Activated B cell treated with CpG ODN at 0.5 μM for 24 hours (primary cell): ENCODE results near the gene CTCFL. TPM values are rescaled to one million over a fixed set of nuclear protein-coding genes. Genes with fewer than 3 reads are reported as not detected.

ENCODE experiments used
- ATAC-seq: fragments of 200-7000 bp; cut with Tn5 transposase; one replicate; pipeline ENCODE4 v1.10.0; 2021; ENCODE audit warnings: low read depth, mild to moderate bottlenecking, moderate library complexity
- CTCF ChIA-PET: fragments of 350-600 bp; sonication (Branson Sonifier 250); formaldehyde crosslinking; loops from one replicate; lab custom pipeline; 2021; ENCODE audit warnings: antibody characterized with exemption; lab: Charles Lee
- POLR2A ChIA-PET: fragments of 350-600 bp; sonication (Branson Sonifier 250); formaldehyde crosslinking; loops from one replicate; lab custom pipeline; 2021; ENCODE audit warnings: antibody characterized with exemption; lab: Charles Lee
- DNase-seq: peaks from one replicate; pipeline ENCODE4 v3.0.0; 2022
- H3K27ac Mint-ChIP-seq: one replicate; pipeline ENCODE4 v1.8.0; 2020; ENCODE audit warnings: mixed read lengths
- H3K27me3 Mint-ChIP-seq: one replicate; pipeline ENCODE4 v1.8.0; 2021; ENCODE audit warnings: mixed read lengths
- H3K36me3 Mint-ChIP-seq: one replicate; pipeline ENCODE4 v1.8.0; 2021; ENCODE audit warnings: low read depth, mixed read lengths
- H3K4me1 Mint-ChIP-seq: one replicate; pipeline ENCODE4 v1.8.0; 2021; ENCODE audit warnings: mixed read lengths
- H3K4me3 Mint-ChIP-seq: one replicate; pipeline ENCODE4 v1.8.0; 2020; ENCODE audit warnings: mild to moderate bottlenecking, mixed read lengths
- H3K9me3 Mint-ChIP-seq: one replicate; pipeline ENCODE4 v1.8.0; 2020; ENCODE audit warnings: mixed read lengths
- intact Hi-C: fragments of 100-400 bp; cut with micrococcal nuclease; formaldehyde crosslinking; loops from one replicate; pipeline ENCODE4 v1.15.1; 2024
- total RNA-seq: library from RNA; stranded (reverse); gene quantifications from 2 replicates; pipeline ENCODE4 v1.2.3, GENCODE V29; 2022
- TF ChIP-seq, protein P1 (sequence below): fragments of 200-600 bp; IDR thresholded peaks from one replicate; pipeline ENCODE4 v1.8.0; 2022; ENCODE audit warnings: antibody characterized with exemption, mild to moderate bottlenecking

The CTCFL gene, protein sequence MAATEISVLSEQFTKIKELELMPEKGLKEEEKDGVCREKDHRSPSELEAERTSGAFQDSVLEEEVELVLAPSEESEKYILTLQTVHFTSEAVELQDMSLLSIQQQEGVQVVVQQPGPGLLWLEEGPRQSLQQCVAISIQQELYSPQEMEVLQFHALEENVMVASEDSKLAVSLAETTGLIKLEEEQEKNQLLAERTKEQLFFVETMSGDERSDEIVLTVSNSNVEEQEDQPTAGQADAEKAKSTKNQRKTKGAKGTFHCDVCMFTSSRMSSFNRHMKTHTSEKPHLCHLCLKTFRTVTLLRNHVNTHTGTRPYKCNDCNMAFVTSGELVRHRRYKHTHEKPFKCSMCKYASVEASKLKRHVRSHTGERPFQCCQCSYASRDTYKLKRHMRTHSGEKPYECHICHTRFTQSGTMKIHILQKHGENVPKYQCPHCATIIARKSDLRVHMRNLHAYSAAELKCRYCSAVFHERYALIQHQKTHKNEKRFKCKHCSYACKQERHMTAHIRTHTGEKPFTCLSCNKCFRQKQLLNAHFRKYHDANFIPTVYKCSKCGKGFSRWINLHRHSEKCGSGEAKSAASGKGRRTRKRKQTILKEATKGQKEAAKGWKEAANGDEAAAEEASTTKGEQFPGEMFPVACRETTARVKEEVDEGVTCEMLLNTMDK
- total RNA-seq = not detected in 2 replicates

DNA sequence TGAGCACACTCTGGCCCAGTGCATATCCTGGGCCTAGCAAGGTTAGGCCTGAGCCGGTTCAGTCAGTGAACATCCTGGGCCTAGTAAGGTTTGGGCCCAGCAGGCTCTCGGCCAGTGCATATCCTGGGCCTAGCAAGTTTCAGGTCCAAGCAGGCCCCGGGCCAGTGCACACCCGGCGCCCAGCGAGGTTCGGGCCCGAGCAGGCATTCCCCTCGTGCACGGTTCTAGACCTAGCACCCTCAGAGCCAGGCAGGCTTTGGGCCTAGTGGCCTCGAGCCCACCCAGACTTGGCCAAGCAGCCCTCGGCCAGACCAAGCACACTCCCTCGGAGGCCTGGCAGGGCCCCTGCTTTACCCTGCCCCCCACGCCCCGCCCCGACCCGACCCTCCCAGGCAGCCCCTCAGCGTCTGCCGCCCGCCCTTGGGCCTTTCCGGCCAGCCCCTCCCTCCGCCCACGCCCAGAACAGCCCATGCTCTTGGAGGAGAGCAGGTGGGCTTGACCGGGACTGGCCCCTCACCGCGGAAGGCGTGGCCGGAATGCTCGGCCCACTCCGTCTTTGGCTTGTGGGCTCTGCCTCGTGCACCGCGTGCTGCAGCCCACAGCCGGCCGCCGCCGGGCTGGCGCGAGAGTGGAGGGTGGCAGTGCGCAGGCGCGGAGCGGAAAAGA, at the start of gene CTCFL:
CTCFL (minus strand) TSS at position 630 of the 666 bp plus-strand sequence. CDS start 935 bp downstream, outside the sequence.
- ChIA-PET POLR2A (no interaction called here), CTCF (no interaction called here)
- Mint-ChIP-seq H3K4me1 (no peaks in the 10 kb centered on the region), H3K9me3 (no peaks in the 10 kb centered on the region), H3K4me3 (no peak within 1 kb of the TSS), H3K27me3 (peaks cover 2% of the 10 kb centered on the region), H3K36me3 (no peaks in the 10 kb centered on the region), H3K27ac (no peak within 1 kb of the TSS)
- TF ChIP-seq, protein P1, sequence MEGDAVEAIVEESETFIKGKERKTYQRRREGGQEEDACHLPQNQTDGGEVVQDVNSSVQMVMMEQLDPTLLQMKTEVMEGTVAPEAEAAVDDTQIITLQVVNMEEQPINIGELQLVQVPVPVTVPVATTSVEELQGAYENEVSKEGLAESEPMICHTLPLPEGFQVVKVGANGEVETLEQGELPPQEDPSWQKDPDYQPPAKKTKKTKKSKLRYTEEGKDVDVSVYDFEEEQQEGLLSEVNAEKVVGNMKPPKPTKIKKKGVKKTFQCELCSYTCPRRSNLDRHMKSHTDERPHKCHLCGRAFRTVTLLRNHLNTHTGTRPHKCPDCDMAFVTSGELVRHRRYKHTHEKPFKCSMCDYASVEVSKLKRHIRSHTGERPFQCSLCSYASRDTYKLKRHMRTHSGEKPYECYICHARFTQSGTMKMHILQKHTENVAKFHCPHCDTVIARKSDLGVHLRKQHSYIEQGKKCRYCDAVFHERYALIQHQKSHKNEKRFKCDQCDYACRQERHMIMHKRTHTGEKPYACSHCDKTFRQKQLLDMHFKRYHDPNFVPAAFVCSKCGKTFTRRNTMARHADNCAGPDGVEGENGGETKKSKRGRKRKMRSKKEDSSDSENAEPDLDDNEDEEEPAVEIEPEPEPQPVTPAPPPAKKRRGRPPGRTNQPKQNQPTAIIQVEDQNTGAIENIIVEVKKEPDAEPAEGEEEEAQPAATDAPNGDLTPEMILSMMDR = no peak
- intact Hi-C loops = no loop called here
- ATAC-seq (no peak), DNase-seq (no peak)

DNA sequence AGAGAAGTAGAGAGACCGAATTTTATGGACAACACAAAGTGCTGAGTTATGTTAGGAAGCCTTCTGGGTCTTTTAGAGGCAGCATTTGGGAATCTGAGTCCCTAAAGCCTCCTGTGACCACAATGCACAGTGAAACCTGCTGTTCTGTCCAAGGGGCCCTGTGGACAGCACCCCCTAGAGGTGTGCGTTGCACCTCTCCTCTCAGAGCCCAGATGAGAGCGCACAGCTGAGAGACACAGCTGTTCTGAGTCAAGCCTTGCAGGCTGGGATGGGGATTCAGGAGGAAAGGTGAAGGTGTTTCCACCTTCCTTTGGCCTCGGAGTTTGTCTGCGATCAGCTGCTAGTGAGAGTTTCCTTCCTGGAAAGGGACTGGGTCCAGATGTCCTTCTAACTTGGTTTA, 49.0 kb upstream of the CTCFL start:
- no peaks in the 10 kb centered on the region for H3K4me1 Mint-ChIP-seq
- no peaks in the 10 kb centered on the region for H3K9me3 Mint-ChIP-seq
- no peak for ATAC-seq
- H3K4me3 Mint-ChIP-seq = no peak overlapping the region
- ChIA-PET POLR2A (no interaction called here), CTCF (no interaction called here)
- H3K27me3 Mint-ChIP-seq = peaks cover 21% of the 10 kb centered on the region
- intact Hi-C loops = no loop called here
- TF ChIP-seq, protein P1 = no peak
- no peaks in the 10 kb centered on the region for H3K36me3 Mint-ChIP-seq
- no peak overlapping the region for H3K27ac Mint-ChIP-seq
- DNase-seq = no peak

DNA sequence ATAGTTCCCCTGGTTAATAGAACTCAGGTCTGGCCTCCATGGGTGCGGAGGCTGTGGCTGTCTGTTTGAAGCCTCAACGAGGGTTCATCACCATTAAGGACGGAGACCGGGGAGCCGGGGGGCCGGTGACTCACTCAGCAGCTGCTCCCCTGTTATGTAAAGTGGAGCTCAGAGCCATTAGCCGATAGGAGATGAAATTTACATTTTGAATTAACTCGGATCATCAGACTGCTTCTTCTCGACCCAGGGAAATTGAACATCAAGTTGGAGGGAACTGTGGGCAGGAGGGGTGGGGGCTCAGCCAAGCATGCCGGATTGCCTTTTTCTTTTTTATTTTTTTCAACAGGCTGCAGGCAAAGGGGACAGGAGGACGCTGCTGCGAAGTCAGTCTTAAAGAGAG, 48.3 kb upstream of the CTCFL start:
- Mint-ChIP-seq H3K4me3 (no peak overlapping the region), H3K9me3 (no peaks in the 10 kb centered on the region), H3K4me1 (no peaks in the 10 kb centered on the region), H3K27ac (no peak overlapping the region), H3K27me3 (peaks cover 18% of the 10 kb centered on the region), H3K36me3 (no peaks in the 10 kb centered on the region)
- intact Hi-C loops = no loop called here
- ATAC-seq (no peak), DNase-seq (no peak)
- ChIA-PET CTCF (no interaction called here), POLR2A (no interaction called here)
- TF ChIP-seq, protein P1 = no peak

DNA sequence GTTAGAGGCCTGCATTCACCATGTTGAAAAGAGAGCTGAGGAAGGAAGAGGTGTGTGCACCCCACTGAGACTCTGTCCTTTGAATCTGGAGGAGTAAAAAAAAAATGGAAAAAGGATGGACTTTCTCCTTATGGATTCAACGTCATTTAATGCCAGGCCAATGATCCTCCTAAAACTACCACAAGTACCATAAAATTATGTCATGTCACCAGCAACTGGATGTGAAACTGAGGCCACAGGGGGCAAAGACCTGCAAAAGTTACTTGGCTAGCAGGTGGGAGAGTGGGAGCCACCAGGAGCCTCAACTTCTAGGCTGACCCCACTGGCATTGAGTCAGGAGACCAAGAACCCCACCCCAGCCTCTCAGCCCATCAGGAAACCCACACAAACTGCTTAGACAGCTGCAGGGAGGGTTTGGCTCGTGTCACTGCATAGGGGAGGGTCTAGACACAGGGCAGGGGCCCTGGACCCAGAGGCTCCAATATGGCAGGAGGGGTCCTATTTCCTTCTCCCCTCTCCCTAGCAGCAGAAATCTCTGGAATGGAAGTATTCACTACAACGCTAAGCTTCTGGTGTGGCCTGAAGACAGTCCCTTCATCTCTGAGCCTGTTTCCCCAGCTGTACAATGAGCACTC, 47.0 kb upstream of the CTCFL start:
- DNase-seq (no peak), ATAC-seq (no peak)
- Mint-ChIP-seq H3K36me3 (no peaks in the 10 kb centered on the region), H3K9me3 (no peaks in the 10 kb centered on the region), H3K27ac (no peak overlapping the region), H3K4me1 (no peaks in the 10 kb centered on the region), H3K4me3 (no peak overlapping the region), H3K27me3 (peaks cover 18% of the 10 kb centered on the region)
- intact Hi-C loops = no loop called here
- CTCF ChIA-PET = no interaction called here
- POLR2A ChIA-PET = no interaction called here
- TF ChIP-seq, protein P1 = no peak

DNA sequence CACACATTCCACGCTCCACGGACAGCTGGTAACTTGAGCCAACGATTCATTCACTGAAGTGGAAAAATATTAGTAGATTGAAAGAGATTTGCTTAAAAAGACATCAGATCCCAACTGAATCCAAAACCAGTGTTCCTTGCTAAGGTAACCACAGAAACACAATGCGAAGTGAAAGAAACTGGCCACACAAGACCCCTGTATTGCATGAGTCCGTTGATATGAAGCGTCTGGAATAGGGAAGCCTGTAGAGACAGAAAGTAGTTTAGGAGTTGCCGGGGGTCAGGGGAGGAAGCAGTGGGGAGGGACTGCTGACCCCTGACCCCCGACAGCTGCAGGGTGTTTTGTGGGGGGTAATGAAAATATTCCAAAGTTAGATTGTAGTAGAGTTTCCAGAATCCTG, 46.0 kb upstream of the CTCFL start:
- H3K9me3 Mint-ChIP-seq = no peaks in the 10 kb centered on the region
- CTCF ChIA-PET = no interaction called here
- H3K4me1 Mint-ChIP-seq = no peaks in the 10 kb centered on the region
- DNase-seq (no peak), ATAC-seq (no peak)
- no peaks in the 10 kb centered on the region for H3K36me3 Mint-ChIP-seq
- intact Hi-C loops = no loop called here
- no peak overlapping the region for H3K27ac Mint-ChIP-seq
- POLR2A ChIA-PET = no interaction called here
- H3K4me3 Mint-ChIP-seq = no peak overlapping the region
- H3K27me3 Mint-ChIP-seq = peaks cover 18% of the 10 kb centered on the region
- TF ChIP-seq, protein P1 = no peak
